ENCODE measurements around the gene ADAMTS7. TPM values are rescaled to one million over a fixed set of nuclear protein-coding genes. Genes with fewer than 3 reads are reported as not detected.

ADAMTS7 gene
- total and polyA plus RNA-seq, 2 of the 8 experiments (the other 6 are each of a cell fraction or from before 2014, with no cell fraction given): 27.9 to 45.2 TPM

DNA sequence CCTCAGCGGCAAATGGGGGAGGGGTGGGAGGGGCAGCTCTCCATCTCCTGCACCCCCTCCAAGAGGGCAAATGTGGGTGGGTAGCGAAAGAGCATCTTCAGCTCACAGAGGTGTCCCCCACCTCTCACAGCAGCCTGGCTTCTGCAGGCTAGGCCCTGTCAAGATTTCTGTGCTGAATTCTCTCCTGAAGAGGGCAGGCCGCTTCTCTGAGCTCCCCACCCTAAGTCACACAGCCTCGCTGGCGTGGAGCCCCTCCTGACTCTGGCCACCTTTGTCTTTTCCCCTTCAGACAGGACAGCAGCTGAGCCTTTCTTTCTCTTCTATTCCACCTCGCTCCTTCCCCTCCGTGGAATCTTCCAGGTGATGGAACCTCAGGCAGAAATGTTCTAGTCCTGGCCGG lies 26.3 kb upstream of the ADAMTS7 start:
- Histone ChIP-seq H3K9ac (replicated peaks in 1 of 4; ENCODE audit: extremely low read depth in 1 of 4, low read depth in 3 of 4, low read length in 3 of 4) (no peak overlapping the region), H3K36me3 (ENCODE audit: control insufficient read depth in 2 of 4, insufficient read depth in 4 of 4, low read length in 3 of 4) (no peaks in the 10 kb centered on the region), H2BK20ac (ENCODE audit: low read length) (no peak overlapping the region), H2BK15ac (ENCODE audit: low read length) (no peak overlapping the region), H3K27me3 (replicated peaks in 1 of 4; ENCODE audit: control insufficient read depth in 3 of 4, extremely low read depth in 1 of 4, insufficient read depth in 3 of 4, low read length in 3 of 4) (no peaks in the 10 kb centered on the region), H4K5ac (ENCODE audit: insufficient read length, low read depth, low read length) (no peak overlapping the region), H2AFZ (ENCODE audit: low read length) (no peak overlapping the region), H3K56ac (replicated peaks; ENCODE audit: insufficient read length, low read depth, low read length) (no peak overlapping the region), H3K4ac (replicated peaks; ENCODE audit: insufficient read length, low read depth, low read length) (no peak overlapping the region), H2BK5ac (ENCODE audit: low read depth, low read length) (no peak overlapping the region), H2BK12ac (ENCODE audit: low read depth, low read length) (no peak overlapping the region), H4K8ac (ENCODE audit: extremely low read depth, insufficient read depth, low read length) (no peak overlapping the region), H3K23ac (ENCODE audit: insufficient read length) (no peak overlapping the region), H2BK120ac (replicated peaks; ENCODE audit: low read depth, low read length) (no peak overlapping the region), H3K9me3 (ENCODE audit: insufficient read depth in 2 of 2, low read depth in 1 of 2, low read length in 1 of 2) (no peaks in the 10 kb centered on the region), H3K79me1 (ENCODE audit: low read depth, low read length) (no peaks in the 10 kb centered on the region), H3K4me3 (ENCODE audit: extremely low read depth in 1 of 4, insufficient read depth in 2 of 4, low read depth in 3 of 4, low read length in 4 of 4) (no peak overlapping the region), H3K4me2 (ENCODE audit: insufficient read depth in 1 of 2, low read depth in 2 of 2, low read length in 2 of 2) (no peak overlapping the region), H3K14ac (ENCODE audit: insufficient read length) (no peak overlapping the region), H4K20me1 (replicated peaks in 1 of 2; ENCODE audit: control insufficient read depth in 1 of 2, insufficient read depth in 2 of 2, low read length in 2 of 2) (no peaks in the 10 kb centered on the region), H3K18ac (ENCODE audit: extremely low read depth, low read length) (no peak overlapping the region), H2AK5ac (ENCODE audit: low read depth, low read length) (no peak overlapping the region), H3K27ac (ENCODE audit: low read depth, low read length) (no peak overlapping the region), H3K79me2 (ENCODE audit: control insufficient read depth in 1 of 2, insufficient read depth in 2 of 2, low read length in 2 of 2) (no peaks in the 10 kb centered on the region), H4K91ac (replicated peaks; ENCODE audit: insufficient read length, low read length) (no peak overlapping the region), H3K4me1 (replicated peaks in 1 of 4; ENCODE audit: control insufficient read depth in 3 of 4, insufficient read depth in 4 of 4, low read length in 3 of 4) (peaks cover 0 to 3% (median 0%) of the 10 kb centered on the region in 4 experiments; a peak in 1 of 7 replicates), H3K23me2 (ENCODE audit: low read depth, low read length) (no peaks in the 10 kb centered on the region)
- CTCF ChIA-PET (ENCODE audit: partially characterized antibody): interaction anchor here (1.1 to 4.0 kb wide), 6 partner anchors 10 to 80 kb away, joined by 3 to 14 read pairs (median 6); no protein-coding TSS in a partner anchor
- DNase-seq (ENCODE audit: low read depth in 1 of 2, low spot score in 2 of 2): peak in 1 of 2 experiments; percentile 56
- POLR2A ChIA-PET (ENCODE audit: partially characterized antibody): interaction anchor here (2.1 kb wide), 1 partner anchor 36 kb away, joined by 14 read pairs; the partner anchor contains the start of gene MORF4L1
- FAIRE-seq: no peak
- WGBS, 2 experiments (ENCODE audit: extremely low coverage in 1 of 2, insufficient coverage in 1 of 2, insufficient read length in 1 of 2, insufficient replicate concordance in 2 of 2, low coverage in 1 of 2, low lambda C conversion rate in 2 of 2, missing lambda C conversion rate in 1 of 2): 79% methylated on average over 8 of the region's 8 CpGs; no CpG with 5 or more reads in 1 of the 2 experiments
- TF ChIP-seq ZNF274 (IDR thresholded peaks at IDR 0.05; ENCODE audit: borderline replicate concordance, extremely low read depth, low read length): no peak
- TF ChIP-seq, protein P1, sequence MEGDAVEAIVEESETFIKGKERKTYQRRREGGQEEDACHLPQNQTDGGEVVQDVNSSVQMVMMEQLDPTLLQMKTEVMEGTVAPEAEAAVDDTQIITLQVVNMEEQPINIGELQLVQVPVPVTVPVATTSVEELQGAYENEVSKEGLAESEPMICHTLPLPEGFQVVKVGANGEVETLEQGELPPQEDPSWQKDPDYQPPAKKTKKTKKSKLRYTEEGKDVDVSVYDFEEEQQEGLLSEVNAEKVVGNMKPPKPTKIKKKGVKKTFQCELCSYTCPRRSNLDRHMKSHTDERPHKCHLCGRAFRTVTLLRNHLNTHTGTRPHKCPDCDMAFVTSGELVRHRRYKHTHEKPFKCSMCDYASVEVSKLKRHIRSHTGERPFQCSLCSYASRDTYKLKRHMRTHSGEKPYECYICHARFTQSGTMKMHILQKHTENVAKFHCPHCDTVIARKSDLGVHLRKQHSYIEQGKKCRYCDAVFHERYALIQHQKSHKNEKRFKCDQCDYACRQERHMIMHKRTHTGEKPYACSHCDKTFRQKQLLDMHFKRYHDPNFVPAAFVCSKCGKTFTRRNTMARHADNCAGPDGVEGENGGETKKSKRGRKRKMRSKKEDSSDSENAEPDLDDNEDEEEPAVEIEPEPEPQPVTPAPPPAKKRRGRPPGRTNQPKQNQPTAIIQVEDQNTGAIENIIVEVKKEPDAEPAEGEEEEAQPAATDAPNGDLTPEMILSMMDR (IDR thresholded peaks at IDR 0.05; ENCODE audit: control extremely low read depth in 1 of 3, insufficient read depth in 1 of 3, low read depth in 1 of 3, low read length in 3 of 3): peak; percentile 28 to 43 (median 32)
- no peak for TF ChIP-seq SIN3A (conservative IDR thresholded peaks at IDR 0.05 in 1 of 2, IDR thresholded peaks at IDR 0.05 in 1 of 2; ENCODE audit: low read depth in 1 of 2, low read length in 2 of 2)

All from H1 (cell line).